ENCODE measurements around the gene CERK.
"Not testable (repeated sequence)": the region's sequence is repeated elsewhere in the genome, so short reads cannot be mapped to it uniquely, and the experiment has no call there.

CERK gene

GRCh38 chr22:46737976-46738646 is at the start of gene CERK:
Gene CERK, minus strand, starts transcription at chr22:46738252. Its CDS starts 104 bp downstream, at chr22:46738148.
- H3K27ac ChIP-seq = peak within 1 kb of the TSS; percentile 47; the same call in 1 of the 2 replicates
- no peak for TF ChIP-seq CTCF (conservative IDR thresholded peaks at IDR 0.05)

- TF ChIP-seq CTCF (conservative IDR thresholded peaks at IDR 0.05) = no peak
- H3K27ac ChIP-seq = no peak overlapping the region
Observed at GRCh38 chr22:46783721-46784120, 45.7 kb upstream of the CERK start.

GRCh38 chr22:46782200-46782599 is 44.1 kb upstream of the CERK start:
- H3K27ac ChIP-seq = not testable (repeated sequence)

GRCh38 chr22:46781291-46781690 is 43.2 kb upstream of the CERK start:
- H3K27ac ChIP-seq = no peak overlapping the region
- TF ChIP-seq CTCF (conservative IDR thresholded peaks at IDR 0.05) = no peak

- no peak overlapping the region for H3K27ac ChIP-seq
- no peak for TF ChIP-seq CTCF (conservative IDR thresholded peaks at IDR 0.05)
Observed at GRCh38 chr22:46780453-46780852, 42.4 kb upstream of the CERK start.

GRCh38 chr22:46779651-46780050 is 41.6 kb upstream of the CERK start:
- H3K27ac ChIP-seq = no peak overlapping the region
- TF ChIP-seq CTCF (conservative IDR thresholded peaks at IDR 0.05) = no peak

- no peak overlapping the region for H3K27ac ChIP-seq
- no peak for TF ChIP-seq CTCF (conservative IDR thresholded peaks at IDR 0.05)
Observed at GRCh38 chr22:46779023-46779422, 41.0 kb upstream of the CERK start.

- H3K27ac ChIP-seq = no peak overlapping the region
Observed at GRCh38 chr22:46777609-46777970, 39.5 kb upstream of the CERK start.

More at GRCh38 chr22:46777609-46777970, 39.5 kb upstream of the CERK start:
- no peak for TF ChIP-seq CTCF (conservative IDR thresholded peaks at IDR 0.05)
